ENCODE results near the gene MARK3. TPM values are rescaled to one million over a fixed set of nuclear protein-coding genes. Genes with fewer than 3 reads are reported as not detected.
"Not testable (repeated sequence)": the region's sequence is repeated elsewhere in the genome, so short reads cannot be mapped to it uniquely, and the experiment has no call there.

The MARK3 gene
- total RNA-seq, result 137 TPM
- long read RNA-seq, transcript MARK3-205 (18 exons, 3,371 nt), result major isoform, 150 of 456 reads
- long read RNA-seq, partial matches to known transcripts, result 221 of 456 reads
- long read RNA-seq, other reads (novel, unspliced or antisense), result 82 of 456 reads

GRCh38 chr14:103385152-103385928 lies at the start of gene MARK3:
Gene MARK3, plus strand, starts transcription at chr14:103385415. Its CDS starts 615 bp downstream, at chr14:103386030.
- ATAC-seq (ENCODE audit: poor library complexity) (peak; percentile 96), DNase-seq (peak; percentile 99)
- intact Hi-C loops (cut with DNase I), result loop anchor here (5.0 kb wide), 1 partner anchor 48 kb away; no protein-coding TSS in a partner anchor

DNA sequence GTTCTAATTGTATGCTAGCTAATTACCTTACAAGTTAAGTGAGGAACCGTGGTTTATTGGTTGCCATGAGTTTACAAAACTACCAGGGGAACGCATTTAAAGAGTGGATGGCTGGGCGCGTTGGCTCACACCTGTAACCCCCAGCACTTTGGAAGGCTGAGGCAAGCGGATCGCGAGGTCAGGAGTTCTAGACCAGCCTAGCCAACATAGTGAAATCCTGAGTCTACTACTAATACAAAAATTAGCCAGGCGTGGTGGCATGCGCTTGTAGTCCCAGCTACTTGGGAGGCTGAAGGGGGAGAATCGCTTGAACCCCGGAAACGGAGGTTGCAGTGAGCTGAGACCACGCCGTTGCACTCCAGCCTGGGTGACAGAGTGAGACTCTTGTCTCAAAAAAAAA lies 49.0 kb upstream of the MARK3 start:
- intact Hi-C loops (cut with DNase I), result loop anchor here (5.0 kb wide), 1 partner anchor 51 kb away; the partner anchor contains the start of gene MARK3
- no peak for DNase-seq
- ATAC-seq (ENCODE audit: poor library complexity), result no peak

DNA sequence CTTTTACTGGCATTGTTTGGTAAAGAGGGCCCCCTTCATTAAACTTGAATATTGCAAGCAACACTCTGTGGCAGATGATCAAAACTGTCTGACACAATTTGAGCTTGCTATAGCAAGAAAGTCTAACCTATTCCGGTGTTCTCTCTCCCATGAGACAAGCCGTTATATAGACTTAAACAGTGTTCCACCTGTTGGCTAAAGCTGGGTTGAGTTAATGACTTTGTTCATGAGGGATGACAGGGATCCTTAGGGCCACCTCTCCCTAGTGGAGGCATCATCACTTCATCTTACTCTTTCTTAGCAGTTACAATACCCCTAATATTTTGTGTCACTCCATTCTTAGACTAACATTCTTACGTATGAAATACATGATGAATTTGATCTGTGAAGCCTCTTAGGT lies 47.4 kb upstream of the MARK3 start:
- intact Hi-C loops (cut with DNase I), result loop anchor here (5.0 kb wide), 1 partner anchor 50 kb away; the partner anchor contains the start of gene MARK3
- ATAC-seq (ENCODE audit: poor library complexity) (no peak), DNase-seq (no peak)

DNA sequence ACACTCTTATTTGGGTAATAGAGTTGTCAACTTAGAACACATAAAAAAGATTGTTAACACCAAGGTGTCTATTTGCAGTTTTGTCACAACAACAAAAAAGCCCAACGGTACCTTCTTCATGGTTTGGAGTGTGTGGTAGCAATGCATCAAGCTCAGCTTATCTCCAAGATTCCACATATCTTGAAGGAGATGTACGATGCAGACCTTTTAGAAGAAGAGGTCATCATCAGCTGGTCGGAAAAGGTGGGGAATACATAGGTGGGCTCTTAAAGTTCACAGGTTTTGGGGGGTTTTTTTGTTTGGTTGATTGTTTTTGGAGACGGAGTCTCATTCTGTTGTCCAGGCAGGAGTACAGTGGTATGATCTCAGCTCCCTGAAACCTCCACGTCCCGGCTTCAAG lies 45.7 kb upstream of the MARK3 start:
- no peak for ATAC-seq (ENCODE audit: poor library complexity)
- intact Hi-C loops (cut with DNase I), result loop anchor here (5.0 kb wide), 1 partner anchor 48 kb away; the partner anchor contains the start of gene MARK3
- no peak for DNase-seq

GRCh38 chr14:103340480-103341212 lies 44.6 kb upstream of the MARK3 start:
- no peak for DNase-seq
- no peak for ATAC-seq (ENCODE audit: poor library complexity)
- intact Hi-C loops (cut with DNase I), result no loop called here

GRCh38 chr14:103341250-103342129 lies 43.7 kb upstream of the MARK3 start:
- intact Hi-C loops (cut with DNase I), result no loop called here
- DNase-seq, result no peak
- no peak for ATAC-seq (ENCODE audit: poor library complexity)

- ATAC-seq (ENCODE audit: poor library complexity), result no peak
- DNase-seq, result no peak
- intact Hi-C loops (cut with DNase I), result no loop called here
Observed at GRCh38 chr14:103343164-103343879, 41.9 kb upstream of the MARK3 start.

- ATAC-seq (ENCODE audit: poor library complexity) (no peak), DNase-seq (no peak)
- intact Hi-C loops (cut with DNase I), result no loop called here
Observed at GRCh38 chr14:103343905-103344797, 41.1 kb upstream of the MARK3 start.

GRCh38 chr14:103346286-103346685 lies 38.9 kb upstream of the MARK3 start:
- no peak for DNase-seq
- intact Hi-C loops (cut with DNase I), result no loop called here
- ATAC-seq (ENCODE audit: poor library complexity), result no peak

GRCh38 chr14:103347091-103347815 lies 38.0 kb upstream of the MARK3 start:
- intact Hi-C loops (cut with DNase I), result no loop called here
- ATAC-seq (ENCODE audit: poor library complexity), result no peak

GRCh38 chr14:103348154-103348553 lies 37.1 kb upstream of the MARK3 start:
- intact Hi-C loops (cut with DNase I), result no loop called here
- DNase-seq (no peak), ATAC-seq (ENCODE audit: poor library complexity) (no peak)

More at GRCh38 chr14:103347091-103347815, 38.0 kb upstream of the MARK3 start:
- no peak for DNase-seq

DNA sequence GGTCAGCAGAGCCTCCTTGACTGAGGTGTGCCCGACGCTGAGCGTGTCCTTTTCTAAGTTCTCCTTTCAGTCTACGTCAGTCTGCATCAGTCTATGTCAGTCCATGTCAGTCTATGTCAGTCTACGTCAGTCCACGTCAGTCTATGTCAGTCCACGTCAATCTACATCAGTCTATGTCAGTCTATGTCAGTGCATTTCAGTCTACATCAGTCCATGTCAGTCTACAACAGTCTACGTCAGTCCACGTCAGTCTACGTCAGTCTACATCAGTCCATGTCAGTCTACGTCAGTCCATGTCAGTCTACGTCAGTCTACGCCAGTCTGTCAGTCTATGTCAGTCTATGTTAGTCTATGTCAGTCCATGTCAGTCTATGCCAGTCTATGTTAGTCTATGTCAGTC lies 35.2 kb upstream of the MARK3 start:
- ATAC-seq (ENCODE audit: poor library complexity), result no peak
- intact Hi-C loops (cut with DNase I), result no loop called here
- DNase-seq, result no peak

- intact Hi-C loops (cut with DNase I), result no loop called here
- DNase-seq, result no peak
- no peak for ATAC-seq (ENCODE audit: poor library complexity)
Observed at GRCh38 chr14:103353362-103353761, 31.9 kb upstream of the MARK3 start.

GRCh38 chr14:103354141-103354540 lies 31.1 kb upstream of the MARK3 start:
- ATAC-seq (ENCODE audit: poor library complexity) (no peak), DNase-seq (no peak)
- intact Hi-C loops (cut with DNase I), result no loop called here

DNA sequence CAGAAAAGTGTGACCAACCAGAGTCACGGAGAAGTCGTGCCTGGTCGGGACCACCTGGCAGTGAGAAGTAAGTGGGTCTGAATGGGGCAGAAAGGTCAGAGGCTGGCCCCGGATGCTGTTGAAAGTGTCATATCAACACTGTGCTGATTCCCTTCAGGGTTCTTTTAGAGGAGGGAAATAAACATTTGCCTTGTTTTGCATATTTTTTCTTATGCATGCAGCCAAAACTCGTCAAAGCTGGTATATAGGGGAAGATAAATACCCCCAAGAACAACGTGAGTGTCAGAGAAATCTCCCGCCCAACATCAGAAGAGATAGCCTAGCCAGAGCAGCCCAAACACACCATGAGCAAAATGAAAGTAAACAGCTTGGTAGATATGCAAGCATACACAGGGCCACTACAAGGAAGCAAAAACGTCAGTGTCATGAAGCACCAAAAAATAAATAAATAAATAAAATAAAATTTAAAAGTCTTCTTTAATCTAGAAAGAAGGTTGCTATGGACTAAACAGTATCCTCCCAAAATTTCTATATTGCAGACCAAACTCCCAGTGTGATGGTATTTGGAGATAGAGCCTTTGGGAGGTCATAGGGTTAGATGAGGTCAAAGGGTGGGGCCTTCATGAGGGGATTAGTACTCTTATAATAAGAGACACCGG lies 29.1 kb upstream of the MARK3 start:
- intact Hi-C loops (cut with DNase I), result no loop called here
- ATAC-seq (ENCODE audit: poor library complexity) (peak; percentile 45), DNase-seq (no peak)

DNA sequence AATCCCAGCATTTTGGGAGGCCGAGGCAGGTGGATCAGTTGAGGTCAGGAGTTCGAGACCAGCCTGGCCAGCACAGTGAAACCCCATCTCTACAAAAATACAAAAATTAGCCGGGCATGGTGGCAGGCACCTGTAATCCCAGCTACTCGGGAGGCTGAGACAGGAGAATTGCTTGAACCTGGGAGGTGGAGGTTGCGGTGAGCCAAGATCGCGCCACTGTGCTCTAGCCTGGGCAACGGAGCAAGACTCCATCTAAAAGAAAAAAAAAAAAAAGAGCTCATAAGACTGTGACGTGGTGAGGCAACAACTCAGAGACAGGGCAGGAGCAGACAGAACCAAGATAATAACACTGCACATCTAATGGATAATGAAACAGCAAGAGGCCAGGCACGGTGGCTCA lies 27.7 kb upstream of the MARK3 start:
- ATAC-seq (ENCODE audit: poor library complexity); DNase-seq; intact Hi-C loops (cut with DNase I): not testable (repeated sequence)

Measured in Right ventricle myocardium superior (tissue), 1 donor.